HCT116 (cell line): ENCODE measurements around the gene PSMC3IP.

Experiments used
- EZH2 ChIP-seq: fragments of 200-600 bp; sonication (generic); IDR thresholded peaks from 2 replicates; pipeline ENCODE4 v1.6.1; 2017; ENCODE audit warnings: antibody characterized with exemption, mixed run types
- FOSL1 ChIP-seq: IDR thresholded peaks from 2 replicates; pipeline ENCODE4 v1.6.1; 2012; ENCODE audit warnings: low read depth
- POLR2A ChIP-seq: IDR thresholded peaks from 2 replicates; pipeline ENCODE4 v1.7.0; 2011; ENCODE audit warnings: borderline replicate concordance; ENCODE audit not compliant: insufficient read depth, insufficient read length; ENCODE audit errors: extremely low read depth
- POLR2AphosphoS5 ChIP-seq: IDR thresholded peaks from 2 replicates; pipeline ENCODE4 v1.6.1; 2011; ENCODE audit warnings: mild to moderate bottlenecking, low read depth, low read length, moderate library complexity
- TF ChIP-seq, protein P1 (sequence below), 3 experiments: fragments of 200-600 bp in 1 of 3; sonication (generic) in 1 of 3; IDR thresholded peaks in 2 of 3; conservative IDR thresholded peaks in 1 of 3; 2 replicates each; pipeline ENCODE4 v1.5.1; 2012 to 2017; ENCODE audit warnings: low read depth in 2 of 3, low read length in 2 of 3, antibody characterized with exemption in 1 of 3, borderline replicate concordance in 1 of 3, control low read depth in 1 of 3, mild to moderate bottlenecking in 1 of 3, mixed read lengths in 1 of 3, mixed run types in 1 of 3, moderate library complexity in 1 of 3; ENCODE audit not compliant: insufficient read depth in 1 of 3
- TF ChIP-seq, protein P2 (sequence below): IDR thresholded peaks from 2 replicates; pipeline ENCODE4 v1.6.1; 2012

DNA sequence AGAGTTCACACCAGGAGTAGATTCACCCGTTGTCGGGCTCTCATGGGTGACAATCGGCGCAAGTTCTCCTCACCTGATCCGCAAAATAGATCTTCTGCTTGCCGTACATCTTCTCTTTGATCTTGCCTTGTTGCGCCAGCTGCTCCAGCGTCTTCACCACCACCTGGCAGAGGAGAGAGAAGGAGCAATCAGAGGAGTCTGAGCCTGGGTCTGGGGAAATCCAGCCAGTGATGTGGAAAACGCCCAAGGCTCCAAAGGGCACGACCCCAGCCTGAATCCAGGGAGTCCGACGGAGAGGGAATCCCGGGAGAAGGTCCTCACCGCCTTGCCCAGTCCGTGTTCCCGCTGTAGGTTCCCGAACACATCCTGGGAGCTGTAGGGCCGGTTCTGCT, 393 bp downstream of the PSMC3IP start:
- TF ChIP-seq POLR2AphosphoS5: no peak
- TF ChIP-seq FOSL1: no peak
- TF ChIP-seq, protein P1, sequence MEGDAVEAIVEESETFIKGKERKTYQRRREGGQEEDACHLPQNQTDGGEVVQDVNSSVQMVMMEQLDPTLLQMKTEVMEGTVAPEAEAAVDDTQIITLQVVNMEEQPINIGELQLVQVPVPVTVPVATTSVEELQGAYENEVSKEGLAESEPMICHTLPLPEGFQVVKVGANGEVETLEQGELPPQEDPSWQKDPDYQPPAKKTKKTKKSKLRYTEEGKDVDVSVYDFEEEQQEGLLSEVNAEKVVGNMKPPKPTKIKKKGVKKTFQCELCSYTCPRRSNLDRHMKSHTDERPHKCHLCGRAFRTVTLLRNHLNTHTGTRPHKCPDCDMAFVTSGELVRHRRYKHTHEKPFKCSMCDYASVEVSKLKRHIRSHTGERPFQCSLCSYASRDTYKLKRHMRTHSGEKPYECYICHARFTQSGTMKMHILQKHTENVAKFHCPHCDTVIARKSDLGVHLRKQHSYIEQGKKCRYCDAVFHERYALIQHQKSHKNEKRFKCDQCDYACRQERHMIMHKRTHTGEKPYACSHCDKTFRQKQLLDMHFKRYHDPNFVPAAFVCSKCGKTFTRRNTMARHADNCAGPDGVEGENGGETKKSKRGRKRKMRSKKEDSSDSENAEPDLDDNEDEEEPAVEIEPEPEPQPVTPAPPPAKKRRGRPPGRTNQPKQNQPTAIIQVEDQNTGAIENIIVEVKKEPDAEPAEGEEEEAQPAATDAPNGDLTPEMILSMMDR (IDR thresholded peaks at IDR 0.05 in 2 of 3, conservative IDR thresholded peaks at IDR 0.05 in 1 of 3; ENCODE audit: borderline replicate concordance in 1 of 3, insufficient read depth in 1 of 3, low read depth in 2 of 3, low read length in 2 of 3): no peak
- TF ChIP-seq, protein P2, sequence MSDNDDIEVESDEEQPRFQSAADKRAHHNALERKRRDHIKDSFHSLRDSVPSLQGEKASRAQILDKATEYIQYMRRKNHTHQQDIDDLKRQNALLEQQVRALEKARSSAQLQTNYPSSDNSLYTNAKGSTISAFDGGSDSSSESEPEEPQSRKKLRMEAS: peak; percentile 43; the same call in 1 of the 2 replicates
- TF ChIP-seq EZH2: no peak
- TF ChIP-seq POLR2A: no peak
